Femur (tissue), 1 donor: ENCODE results near the gene GRAP.
"Not testable (repeated sequence)": the region's sequence is repeated elsewhere in the genome, so short reads cannot be mapped to it uniquely, and the experiment has no call there.

Experiments used
- DNase-seq: peaks from one replicate; pipeline ENCODE4 v3.0.0-alpha.2; 2017

The GRAP gene

GRCh38 chr17:19041871-19042270, 4.9 kb downstream of the GRAP start:
- DNase-seq: not testable (repeated sequence)

- DNase-seq: not testable (repeated sequence)
These were observed 6.4 kb downstream of the GRAP start for GRCh38 chr17:19040350-19040749.

- not testable (repeated sequence) for DNase-seq
These were observed 8.0 kb downstream of the GRAP start for GRCh38 chr17:19038730-19039129.

DNA sequence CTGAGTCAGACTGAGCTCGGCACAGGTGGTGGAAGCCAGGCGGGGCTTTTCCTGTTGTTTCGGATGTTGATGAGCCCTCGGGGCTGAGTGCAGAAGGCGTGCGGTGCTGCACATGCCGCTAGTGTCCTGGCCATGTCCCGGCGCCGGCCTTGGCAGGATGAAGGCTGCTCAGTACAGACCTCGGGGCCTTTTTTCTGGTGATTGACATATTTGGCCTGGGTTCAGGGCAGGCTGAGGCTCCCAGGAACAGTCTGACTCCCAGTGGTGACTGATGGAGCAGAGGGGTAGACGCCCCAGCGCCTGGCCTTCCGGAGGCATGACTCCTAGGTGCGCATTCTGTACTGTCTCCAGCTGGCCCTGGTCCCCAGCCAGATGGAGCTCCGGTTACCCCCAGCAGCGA, 8.8 kb downstream of the GRAP start:
- not testable (repeated sequence) for DNase-seq

DNA sequence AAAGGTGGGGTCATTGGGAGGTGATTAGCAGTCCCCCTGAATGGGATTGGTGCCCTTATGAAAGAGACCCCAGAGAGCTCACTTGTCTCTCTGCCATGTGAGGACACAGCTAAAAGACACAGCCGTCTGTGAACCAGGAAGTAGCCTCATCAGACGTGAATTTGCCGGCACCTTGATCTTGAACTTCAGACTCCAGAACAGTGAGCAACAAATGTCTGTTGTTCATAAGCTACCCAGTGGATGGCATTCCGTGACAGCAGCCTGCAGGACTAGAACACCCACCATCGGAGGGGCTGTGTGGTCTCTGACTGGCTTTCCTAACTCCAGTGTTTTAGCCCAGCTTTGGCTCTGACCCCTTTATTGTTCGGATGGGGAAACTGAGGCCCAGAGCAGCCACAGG, 9.2 kb downstream of the GRAP start:
- not testable (repeated sequence) for DNase-seq

- DNase-seq: not testable (repeated sequence)
These were observed 10.6 kb downstream of the GRAP start for GRCh38 chr17:19036186-19036585.

GRCh38 chr17:19032377-19032988, 14.3 kb downstream of the GRAP start:
- not testable (repeated sequence) for DNase-seq

- DNase-seq: not testable (repeated sequence)
These were observed 15.0 kb downstream of the GRAP start for GRCh38 chr17:19031729-19032128.

DNA sequence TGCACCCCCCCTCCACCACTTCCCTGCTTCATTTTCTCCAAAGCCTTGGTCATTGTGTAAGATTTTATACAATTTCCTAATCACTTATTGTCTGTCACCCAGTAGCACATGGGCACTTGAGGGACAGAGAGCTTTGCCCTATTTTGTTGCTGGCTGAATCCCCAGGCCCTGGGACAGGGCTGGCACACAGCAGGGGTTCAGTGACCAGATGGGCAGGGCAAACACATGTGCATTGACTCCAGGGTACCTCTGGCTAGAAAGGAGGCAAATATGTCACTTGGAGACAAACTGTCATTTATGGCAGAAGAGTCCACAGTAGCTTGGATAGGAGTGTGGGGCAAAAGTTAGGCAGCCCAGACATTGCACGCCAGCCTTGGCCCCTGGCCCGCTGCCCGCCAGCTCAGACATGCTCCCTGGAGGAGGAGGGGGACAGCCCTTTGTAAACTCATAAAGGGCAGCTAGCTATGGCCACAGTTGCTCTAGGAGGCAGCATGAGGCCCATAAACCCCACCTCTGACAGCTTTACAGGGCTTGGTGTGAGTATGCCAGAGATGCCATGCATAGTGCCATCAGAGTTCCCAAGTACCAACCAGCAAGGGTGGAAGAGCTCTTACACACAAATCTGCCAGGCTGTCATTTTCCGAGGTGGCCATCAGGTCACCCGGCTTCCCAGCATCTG, 15.8 kb downstream of the GRAP start:
- not testable (repeated sequence) for DNase-seq

- not testable (repeated sequence) for DNase-seq
These were observed 17.0 kb downstream of the GRAP start for GRCh38 chr17:19029740-19030139.

DNA sequence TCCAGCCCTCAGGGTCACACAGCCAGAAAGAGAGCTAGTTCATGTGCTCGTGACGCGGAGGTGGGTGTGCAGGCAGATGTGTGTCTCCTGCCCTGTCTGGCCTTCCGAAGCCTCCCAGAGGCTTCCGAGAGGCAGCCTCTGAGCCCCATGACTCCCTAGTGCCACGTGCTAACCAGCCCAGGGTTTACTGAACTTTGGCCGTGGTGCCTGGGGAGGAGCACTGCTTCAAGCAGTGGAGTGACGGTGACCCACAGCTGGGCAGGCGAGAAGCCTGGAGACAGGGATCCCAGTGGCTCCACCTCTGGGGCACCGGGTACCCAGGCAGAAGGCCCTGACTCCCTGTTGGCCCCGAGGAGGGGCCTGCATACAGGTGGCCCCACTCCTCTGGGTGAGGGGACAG, 18.1 kb downstream of the GRAP start:
- DNase-seq: not testable (repeated sequence)

GRCh38 chr17:19024101-19025078, 22.4 kb downstream of the GRAP start:
- DNase-seq: no peak

DNA sequence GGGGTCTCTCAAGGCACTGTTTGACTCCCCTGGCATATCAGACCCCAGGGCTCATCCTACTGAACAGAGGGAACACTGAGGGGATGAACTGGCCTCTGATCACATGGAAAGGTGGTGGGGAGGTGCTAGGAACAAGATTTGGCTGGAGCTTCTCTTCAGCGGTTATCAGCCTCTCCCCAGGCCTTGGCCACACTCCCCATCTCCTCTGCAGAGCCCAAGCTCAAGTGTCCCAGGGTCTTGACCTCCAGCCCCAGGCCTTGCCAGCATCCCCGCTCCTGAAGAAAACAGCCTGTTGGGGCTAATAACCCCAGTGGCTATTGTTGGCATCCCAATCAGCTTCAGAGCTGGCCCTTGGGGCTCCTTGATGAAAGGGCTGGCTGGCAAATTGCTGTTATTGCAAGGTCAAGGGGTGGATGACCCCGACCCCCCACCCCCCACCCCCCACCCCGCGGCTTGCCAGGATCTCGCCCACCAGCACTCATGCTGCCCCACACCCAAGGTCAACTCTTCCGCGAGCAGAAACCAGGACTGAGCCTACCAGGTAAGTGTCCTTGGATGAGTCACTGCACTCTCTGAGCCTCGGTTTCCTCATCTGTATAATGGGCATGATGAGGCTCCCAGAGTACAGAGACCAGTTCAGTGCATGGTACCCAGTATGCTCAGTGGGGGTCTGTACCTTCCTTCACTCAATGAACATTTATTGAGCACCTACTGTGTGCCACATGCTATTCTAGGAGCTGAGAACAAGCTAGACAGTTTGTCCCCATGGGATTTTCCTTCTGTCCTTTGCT, 23.4 kb downstream of the GRAP start:
- no peak for DNase-seq

DNA sequence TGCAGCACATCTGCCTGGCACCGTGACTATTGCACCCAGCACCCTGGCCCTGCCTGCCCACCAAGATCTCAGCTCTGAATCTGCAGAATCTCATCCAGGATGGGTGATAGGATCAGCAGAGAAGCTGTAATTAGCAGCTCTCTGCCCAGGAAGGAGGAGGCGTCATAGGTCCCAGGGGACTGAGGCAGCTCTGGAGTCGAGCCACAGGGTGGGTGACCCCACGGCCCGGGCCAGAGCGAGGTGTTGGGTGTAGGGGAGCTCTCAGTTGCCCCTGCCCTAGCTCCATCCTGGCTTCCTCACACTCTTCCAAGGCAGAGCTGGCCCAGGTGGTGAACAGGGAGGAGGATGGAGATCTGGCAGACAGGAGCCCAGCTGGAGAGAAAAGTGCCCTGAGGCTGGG, 24.0 kb downstream of the GRAP start:
- no peak for DNase-seq

- DNase-seq: no peak
These were observed 24.6 kb downstream of the GRAP start for GRCh38 chr17:19022128-19022527.

DNA sequence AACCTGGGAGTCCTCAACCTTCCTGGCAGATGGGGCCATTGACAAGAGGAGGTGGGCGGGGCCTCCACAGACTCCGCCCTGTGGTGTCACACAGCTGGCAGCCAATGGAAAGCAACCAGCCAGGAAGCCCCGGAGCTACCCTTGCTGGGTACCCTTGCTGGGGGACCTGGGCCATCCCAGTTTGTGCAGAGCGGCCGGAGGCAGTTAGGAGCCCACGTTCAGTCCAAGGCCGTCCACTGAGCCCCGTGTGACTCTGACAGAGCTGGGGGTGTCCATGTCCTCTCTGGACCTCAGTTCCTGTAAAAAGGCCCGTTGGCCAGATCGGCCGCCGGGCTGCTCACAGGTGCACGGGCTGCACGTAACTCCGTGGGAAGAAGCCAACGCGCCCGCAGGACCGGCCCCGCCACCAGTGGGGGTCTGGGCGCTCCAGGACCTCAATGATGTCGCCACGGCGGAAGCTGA, 25.1 kb downstream of the GRAP start:
- DNase-seq: no peak

- DNase-seq: not testable (repeated sequence)
These were observed 25.6 kb downstream of the GRAP start for GRCh38 chr17:19021011-19021621.

GRCh38 chr17:19020016-19020415, 26.7 kb downstream of the GRAP start:
- DNase-seq: no peak

- DNase-seq: no peak
These were observed 27.5 kb downstream of the GRAP start for GRCh38 chr17:19019041-19019941.

GRCh38 chr17:19018600-19018950, 28.2 kb downstream of the GRAP start:
- DNase-seq: no peak
